K562 (cell line): ENCODE results near the gene SLC35G4. TPM values are rescaled to one million over a fixed set of nuclear protein-coding genes. Genes with fewer than 3 reads are reported as not detected.

ENCODE experiments used
- ATAC-seq: fragments of 200-7000 bp; cut with Tn5 transposase; 3 replicates; pipeline ENCODE4 v1.9.1; 2020; ENCODE audit warnings: moderate library complexity
- BruUV-seq: library from RNA; stranded (reverse); fragments of 400-500 nt; replicated peaks from 2 replicates; lab custom pipeline; 2021; lab: Mats Ljungman, UMichigan
- CTCF ChIA-PET: fragments of 300-600 bp; formaldehyde crosslinking; extraction: SDS; loops from one replicate; lab custom pipeline; 2021; ENCODE audit warnings: low intra/inter-chr PET ratio; lab: Yijun Ruan, JAX
- POLR2A ChIA-PET: fragments of 300-600, 350-650 bp; sonication (Branson Sonifier 250); formaldehyde crosslinking; extraction: SDS; loops from one replicate; lab custom pipeline; 2021; ENCODE audit warnings: antibody characterized with exemption, inconsistent platforms; lab: Yijun Ruan, JAX
- DNase-seq, 4 experiments: peaks; one replicate each; pipeline versions ENCODE4 v3.0.0 to v3.0.0-alpha.2; 2011 to 2018; ENCODE audit warnings: low spot score in 3 of 4, mixed read lengths in 3 of 4; ENCODE audit errors: extremely low read depth in 1 of 4
- FAIRE-seq: peaks from 2 replicates; lab custom pipeline; 2011; peaks lifted over from hg19 to GRCh38; lab: Jason Lieb, UNC
- H2AFZ ChIP-seq: 2 replicates; pipeline ENCODE4 v1.6.0; 2011; ENCODE audit warnings: low read depth, low read length, control low read depth, inconsistent platforms
- H3K27ac ChIP-seq: fragments of 200-600 bp; 3 replicates; pipeline ENCODE4 v1.8.0; 2011; ENCODE audit warnings: low read depth, mild to moderate bottlenecking, control low read depth, inconsistent platforms, low read length, moderate library complexity, mixed read lengths; ENCODE audit errors: extremely low read depth
- H3K27me3 ChIP-seq, 2 experiments: fragments of 300-600 bp in 1 of 2; 2 replicates in 1 of 2; 3 replicates in 1 of 2; pipeline versions ENCODE4 v1.6.0 to v1.8.0; 2011; ENCODE audit warnings: inconsistent platforms in 2 of 2, low read length in 2 of 2, mild to moderate bottlenecking in 1 of 2, mixed read lengths in 1 of 2, moderate library complexity in 1 of 2; ENCODE audit not compliant: control insufficient read depth in 2 of 2, insufficient read depth in 2 of 2
- H3K36me3 ChIP-seq: fragments of 300-600 bp; 3 replicates; pipeline ENCODE4 v1.8.0; 2011; ENCODE audit warnings: mild to moderate bottlenecking, low read length, inconsistent platforms; ENCODE audit not compliant: control insufficient read depth, insufficient read depth
- H3K4me1 ChIP-seq, 2 experiments: fragments of 200-600 bp in 1 of 2; replicated peaks in 1 of 2; 2 replicates in 1 of 2; 3 replicates in 1 of 2; pipeline versions ENCODE4 v1.5.1 to v1.8.0; 2011; ENCODE audit warnings: inconsistent platforms in 2 of 2, low read length in 2 of 2, mild to moderate bottlenecking in 1 of 2, mixed read lengths in 1 of 2, moderate library complexity in 1 of 2; ENCODE audit not compliant: control insufficient read depth in 2 of 2, insufficient read depth in 2 of 2
- H3K4me2 ChIP-seq: 2 replicates; pipeline ENCODE4 v1.6.1; 2011; ENCODE audit warnings: low read length, control low read depth, inconsistent platforms, mixed read lengths; ENCODE audit not compliant: insufficient read depth
- H3K4me3 ChIP-seq: fragments of 200-600 bp; sonication (generic), shearing (Covaris generic); 2 replicates; pipeline ENCODE4 v1.5.1; 2016; ENCODE audit warnings: control low read depth, inconsistent platforms
- H3K79me2 ChIP-seq: fragments of 200-600 bp; 3 replicates; pipeline ENCODE4 v1.8.0; 2011; ENCODE audit warnings: low read length, inconsistent platforms; ENCODE audit not compliant: control insufficient read depth, insufficient read depth
- H3K9ac ChIP-seq, 2 experiments: 2 replicates each; pipeline versions ENCODE4 v1.6.0 to v1.6.1; 2011; ENCODE audit warnings: low read depth in 2 of 2, low read length in 2 of 2, control low read depth in 1 of 2, inconsistent platforms in 1 of 2, mild to moderate bottlenecking in 1 of 2, mixed read lengths in 1 of 2; ENCODE audit not compliant: insufficient read depth in 1 of 2
- H3K9me1 ChIP-seq: one replicate; pipeline ENCODE4 v1.6.0; 2011; ENCODE audit warnings: inconsistent platforms, mild to moderate bottlenecking, low read length, moderate library complexity; ENCODE audit not compliant: control insufficient read depth, insufficient read depth
- H3K9me3 ChIP-seq: replicated peaks from 2 replicates; pipeline ENCODE4 v1.5.1; 2011; ENCODE audit warnings: low read depth, low read length, inconsistent platforms; ENCODE audit not compliant: control insufficient read depth, insufficient read depth
- H4K20me1 ChIP-seq: replicated peaks from 2 replicates; pipeline ENCODE4 v1.6.1; 2011; ENCODE audit warnings: low read length, inconsistent platforms, mixed read lengths; ENCODE audit not compliant: control insufficient read depth, insufficient read depth
- ARID1B ChIP-seq: fragments of 450-650 bp; IDR thresholded peaks from 2 replicates; pipeline ENCODE4 v1.6.1; 2016; ENCODE audit warnings: antibody characterized with exemption, mild to moderate bottlenecking, inconsistent platforms
- HDAC2 ChIP-seq: fragments of 450-650 bp; IDR thresholded peaks from 2 replicates; pipeline ENCODE4 v1.6.1; 2016; ENCODE audit warnings: mild to moderate bottlenecking
- MXD1 ChIP-seq: fragments of 250-450 bp; sonication (Bioruptor Pico); IDR thresholded peaks from 2 replicates; pipeline ENCODE4 v1.8.0; 2021; ENCODE audit warnings: borderline replicate concordance, mild to moderate bottlenecking, moderate library complexity; ENCODE audit not compliant: poor library complexity, severe bottlenecking
- RAD51 ChIP-seq: fragments of 450-650 bp; IDR thresholded peaks from 2 replicates; pipeline ENCODE4 v1.7.1; 2016; ENCODE audit warnings: low read depth, mild to moderate bottlenecking, borderline replicate concordance
- SFPQ ChIP-seq: fragments of 200-400 bp; formaldehyde crosslinking; IDR thresholded peaks from 2 replicates; pipeline ENCODE4 v1.6.1; 2017; ENCODE audit warnings: mild to moderate bottlenecking, low read depth, low read length, moderate library complexity
- SPI1 ChIP-seq: IDR thresholded peaks from 2 replicates; pipeline ENCODE4 v1.6.1; 2011; ENCODE audit warnings: low read depth, low read length, control low read depth, borderline replicate concordance
- ZNF76 ChIP-seq: fragments of 250-450 bp; sonication (Bioruptor Pico); IDR thresholded peaks from 2 replicates; pipeline ENCODE4 v1.4.0; 2020; ENCODE audit warnings: mild to moderate bottlenecking, moderate library complexity, borderline replicate concordance
- WGBS: fragments of 100-300 bp; shearing (Covaris generic); methylation state at CpG from one replicate; pipeline ENCODE4 v1.1.6; 2016; ENCODE audit warnings: low coverage, mixed read lengths; ENCODE audit not compliant: insufficient coverage; ENCODE audit errors: missing lambda C conversion rate; 5-methylcytosine and 5-hydroxymethylcytosine counted together
- in situ Hi-C: fragments of 300-500 bp; cut with MboI; formaldehyde crosslinking; loops from 4 replicates; pipeline ENCODE4 v1.15.0; 2018; ENCODE audit warnings: inconsistent platforms, mixed read lengths
- intact Hi-C: fragments of 100-400 bp; cut with micrococcal nuclease; formaldehyde crosslinking; loops from 2 replicates; pipeline ENCODE4 v1.14.2; 2022
- polyA plus RNA-seq, 8 experiments: library from polyadenylated mRNA; depleted of rRNA in 4 of 8; stranded (reverse) in 5 of 8; unstranded in 3 of 8; fragments of >200 nt; fragmentation: Nextera tagmentation in 2 of 8; fragmentation: Illumina TruSeq in 1 of 8; extraction: Ambion mirVana in 2 of 8; extraction: Trizol in 1 of 8; gene quantifications; 2 replicates each; pipeline versions ENCODE4 v1.2.1 to v1.2.3, GENCODE V29; 2011 to 2014; ENCODE audit warnings: inconsistent platforms in 1 of 8, missing spikeins in 1 of 8
- total RNA-seq, 7 experiments: library from RNA; depleted of rRNA in 6 of 7; stranded (reverse); fragments of >200 nt in 6 of 7; fragmentation: Illumina TruSeq in 2 of 7; extraction: Trizol in 2 of 7; gene quantifications; 2 replicates each; pipeline versions ENCODE4 v1.2.1 to v1.2.3, GENCODE V29; 2011 to 2021; ENCODE audit warnings: low replicate concordance in 1 of 7

Gene SLC35G4
- total and polyA plus RNA-seq, 9 of the 15 experiments (the other 6 are each of a cell fraction or from before 2014, with no cell fraction given), result not detected

- H3K4me1 ChIP-seq, result no peaks in the 10 kb centered on the region
- no peak for FAIRE-seq
- WGBS, result under 1% methylated on average over 4 of the region's 4 CpGs
- in situ Hi-C loops, result loop anchor here (5.0 to 10.0 kb wide), 4 partner anchors 38 to 595 kb away; no protein-coding TSS in a partner anchor
- H3K9ac ChIP-seq, result no peak overlapping the region
- H3K36me3 ChIP-seq, result no peaks in the 10 kb centered on the region
- TF ChIP-seq RAD51 (no peak), ARID1B (no peak), SFPQ (no peak), MXD1 (CRISPR knock-in tag) (no peak), SPI1 (no peak), HDAC2 (no peak), ZNF76 (no peak)
- TF ChIP-seq, all 486 proteins: peak for 0
- no TSS peak for BruUV-seq
- DNase-seq (no peak), ATAC-seq (no peak)
- Histone ChIP-seq H3K4me3 (no peak overlapping the region), H3K4me2 (no peak overlapping the region), H2AFZ (no peak overlapping the region), H3K9me3 (no peaks in the 10 kb centered on the region), H3K27me3 (peaks cover 5 to 24% of the 10 kb centered on the region in 2 experiments; a peak in 2 of 5 replicates), H3K9me1 (no peaks in the 10 kb centered on the region), H4K20me1 (no peaks in the 10 kb centered on the region), H3K79me2 (no peaks in the 10 kb centered on the region), H3K27ac (no peak overlapping the region)
- intact Hi-C loops, result loop anchor here (10.0 kb wide), 1 partner anchor 385 kb away; no protein-coding TSS in a partner anchor
- ChIA-PET CTCF (no interaction called here), POLR2A (interaction anchor here (0.7 to 0.9 kb wide), 2 partner anchors 9 to 424 kb away, joined by 3 to 4 read pairs; no protein-coding TSS in a partner anchor)
Measured at GRCh38 chr18:11649839-11650238, 40.4 kb downstream of the SLC35G4 start.
